HG02571 (cell line): ENCODE measurements around the gene CLCN6.

Source experiments
- ATAC-seq: cut with Tn5 transposase; IDR thresholded peaks from one replicate; pipeline ENCODE4 v1.9.1; 2021; ENCODE audit warnings: mild to moderate bottlenecking, moderate library complexity; ENCODE audit not compliant: unreplicated experiment

CLCN6 gene

GRCh38 chr1:11874624-11875023 lies 68.6 kb downstream of the CLCN6 start:
- no peak for ATAC-seq

- ATAC-seq: no peak
Observed at GRCh38 chr1:11875094-11875493, 69.1 kb downstream of the CLCN6 start.

- no peak for ATAC-seq
Observed at GRCh38 chr1:11877074-11877473, 71.1 kb downstream of the CLCN6 start.

GRCh38 chr1:11878081-11878890 lies 72.3 kb downstream of the CLCN6 start:
- ATAC-seq: no peak

DNA sequence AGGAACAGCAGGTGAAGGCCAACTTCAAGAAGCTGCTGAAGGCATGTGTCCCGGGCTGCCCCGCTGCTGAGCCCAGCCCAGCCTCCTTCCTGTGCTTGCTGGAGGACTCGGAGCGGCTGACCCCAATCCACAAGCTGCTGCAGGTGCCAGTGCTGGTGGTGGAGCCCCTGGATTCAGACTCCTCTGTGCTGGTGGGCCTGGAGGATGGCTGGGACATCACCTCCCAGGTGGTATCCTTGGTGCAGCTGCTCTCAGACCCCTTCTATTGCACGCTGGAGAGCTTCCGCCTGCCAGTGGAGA lies 72.8 kb downstream of the CLCN6 start:
- ATAC-seq: no peak

DNA sequence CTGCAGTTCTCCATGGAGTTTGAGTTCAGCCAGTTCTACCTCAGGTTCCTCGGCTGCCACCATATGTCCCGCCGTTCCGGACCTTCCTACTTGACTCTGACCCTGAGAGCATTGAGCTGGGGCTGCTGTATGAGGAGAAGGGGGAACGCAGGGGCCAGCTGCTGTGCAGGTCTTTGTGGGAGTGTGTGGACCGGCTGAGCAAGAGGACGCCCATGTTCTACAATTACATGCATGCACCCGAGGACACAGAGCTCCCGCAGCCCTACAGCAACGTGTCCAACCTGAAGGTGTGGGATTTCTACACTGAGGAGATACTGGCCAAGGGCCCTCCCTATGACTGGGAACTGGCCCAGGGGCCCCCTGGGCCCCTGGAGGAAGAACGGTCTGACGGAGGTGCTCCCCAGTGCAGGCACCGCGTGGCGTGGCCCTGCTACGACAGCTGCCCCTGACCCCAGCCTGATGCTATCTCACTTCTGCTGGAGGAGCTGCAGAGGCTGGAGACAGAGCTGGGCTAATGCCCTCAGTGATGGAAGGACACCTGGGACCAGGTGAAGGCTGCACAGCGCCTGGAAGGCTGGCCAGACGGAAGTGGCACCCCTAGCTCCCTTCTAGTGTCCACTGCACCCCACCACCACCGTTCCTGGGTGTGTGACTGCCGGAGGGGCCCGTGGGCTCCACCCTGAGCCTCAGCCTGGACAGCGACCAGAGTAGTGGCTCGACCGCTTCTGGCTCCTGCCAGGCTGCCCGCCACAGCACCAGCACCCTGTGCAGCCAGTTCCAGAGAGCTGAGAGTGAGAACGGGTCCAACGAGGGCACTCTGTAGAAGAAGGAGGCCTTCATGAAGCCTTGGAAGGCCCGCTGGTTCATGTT lies 73.6 kb downstream of the CLCN6 start:
- no peak for ATAC-seq

DNA sequence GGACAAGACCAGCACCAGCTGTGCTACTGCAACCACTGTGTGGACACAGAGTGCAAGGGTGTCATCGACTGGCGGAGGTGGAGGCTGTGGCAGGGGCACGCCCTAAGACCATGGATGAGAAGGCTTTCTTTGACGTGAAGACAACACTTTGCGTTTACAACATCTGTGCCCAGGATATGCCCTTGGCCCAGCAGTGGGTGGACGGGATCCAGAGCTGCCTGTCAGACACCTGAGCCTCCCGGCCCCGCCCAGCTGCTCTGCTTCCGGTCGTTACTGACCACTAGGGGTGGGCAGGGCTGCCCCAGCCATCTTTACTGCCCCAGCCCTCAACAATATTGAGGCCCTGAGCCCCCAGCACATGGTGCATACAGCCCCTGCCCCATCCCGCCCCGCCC lies 74.2 kb downstream of the CLCN6 start:
- no peak for ATAC-seq

DNA sequence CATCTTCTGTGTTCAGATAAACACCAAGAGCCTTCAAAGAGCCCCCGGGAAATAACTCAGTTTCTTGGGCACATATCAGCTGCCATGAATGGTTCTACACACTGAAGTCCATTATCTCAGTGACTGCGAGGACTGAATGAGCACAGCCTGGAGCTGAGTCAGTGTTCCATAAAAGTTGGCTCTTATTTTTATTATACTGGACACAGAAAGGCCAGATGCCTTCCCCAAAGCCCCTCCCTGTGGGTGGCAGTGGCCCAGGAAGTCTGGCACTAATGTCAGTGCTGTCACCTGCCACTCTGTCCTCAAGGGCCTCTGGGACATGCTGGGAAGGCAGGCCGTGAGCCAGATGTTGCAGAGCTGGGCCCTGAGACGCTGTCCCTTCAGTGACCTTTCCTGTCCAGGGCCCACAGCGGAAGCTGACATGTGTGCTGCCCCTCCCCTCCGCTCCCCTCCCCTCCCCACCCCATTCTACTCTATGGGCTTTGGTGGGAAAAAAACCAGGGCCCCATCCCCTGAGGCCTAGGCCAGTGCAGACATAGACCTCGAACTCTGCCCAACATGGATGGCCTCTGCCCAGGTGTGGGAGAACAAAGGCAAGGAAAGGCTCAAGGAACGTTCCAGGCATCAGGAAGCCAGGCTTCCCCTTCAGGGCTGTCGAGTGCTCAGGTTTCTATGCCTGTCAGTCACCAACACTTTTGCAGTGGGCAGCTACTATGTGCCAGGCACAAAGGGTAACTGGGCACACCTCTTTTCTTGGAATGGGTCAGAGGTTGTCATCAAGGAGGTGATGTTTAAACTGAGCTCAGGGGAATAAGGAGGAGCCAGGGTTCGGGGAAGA lies 75.1 kb downstream of the CLCN6 start:
- ATAC-seq: no peak

DNA sequence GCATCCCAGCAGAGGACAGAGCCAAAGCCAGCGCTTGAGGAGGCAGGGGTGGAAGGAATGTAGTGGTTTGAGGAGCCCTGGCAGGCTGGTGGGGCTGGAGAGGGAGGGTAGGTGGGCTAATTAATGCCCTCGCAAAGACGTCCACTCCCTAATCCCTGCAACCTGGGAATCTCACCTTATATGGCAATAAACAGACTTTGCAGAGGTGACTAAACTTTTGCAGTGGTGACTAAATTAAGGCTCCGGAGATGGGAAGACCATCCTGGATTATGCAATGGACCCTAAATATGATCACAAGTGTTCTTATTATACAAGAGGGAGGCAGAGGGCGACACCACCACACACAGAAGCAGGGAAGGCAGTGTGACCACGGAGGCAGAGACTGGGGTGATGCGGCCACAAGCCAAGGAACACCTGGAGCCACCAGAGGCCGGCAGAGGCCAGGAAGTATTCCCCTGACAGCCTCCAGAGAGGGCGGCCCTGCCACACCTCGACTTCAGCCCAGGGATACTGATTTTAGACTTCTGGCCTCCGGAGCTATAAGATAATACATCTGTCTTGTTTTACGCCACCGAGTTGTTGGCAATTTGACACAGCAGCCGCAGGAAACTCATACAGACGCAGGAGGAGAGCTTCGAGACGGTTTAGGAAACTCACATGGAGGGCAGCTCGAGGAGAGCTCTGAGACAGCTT lies 75.9 kb downstream of the CLCN6 start:
- ATAC-seq: no peak

GRCh38 chr1:11882814-11883538 lies 77.0 kb downstream of the CLCN6 start:
- ATAC-seq: no peak

- ATAC-seq: no peak
Observed at GRCh38 chr1:11885916-11886315, 79.9 kb downstream of the CLCN6 start.

DNA sequence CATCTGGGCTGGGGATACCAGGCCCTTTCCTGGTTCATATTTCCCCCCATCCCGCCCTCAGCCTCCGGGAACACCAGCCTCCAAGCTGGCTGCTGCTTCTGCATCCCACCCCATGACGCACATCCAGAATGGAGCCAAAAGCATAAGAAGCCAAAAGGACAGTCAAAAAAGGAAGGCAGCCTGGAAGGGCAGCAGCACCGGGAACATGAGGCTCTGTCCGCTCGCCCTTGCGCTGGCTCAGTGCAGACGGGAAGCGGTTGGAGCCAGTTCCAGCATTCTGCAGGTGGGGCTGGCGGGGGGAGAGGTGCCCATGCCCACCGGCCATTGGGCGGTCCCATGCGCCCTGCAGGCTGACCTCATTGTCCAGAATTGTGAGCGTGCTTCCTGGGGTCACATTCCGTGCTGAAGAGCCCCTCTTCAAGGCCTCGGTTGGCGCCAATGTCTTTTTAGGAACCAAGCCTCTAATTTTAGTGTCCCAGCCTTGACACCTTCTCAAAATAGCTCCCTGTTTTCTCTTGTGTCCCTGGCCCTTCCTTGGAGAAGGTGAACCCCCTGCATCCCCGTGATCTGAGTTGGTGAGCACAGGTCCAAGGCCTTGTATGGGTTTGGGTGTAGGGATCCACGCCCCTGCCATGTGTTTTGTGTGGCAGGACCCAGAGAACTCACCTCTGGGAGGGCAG lies 81.1 kb downstream of the CLCN6 start:
- no peak for ATAC-seq

DNA sequence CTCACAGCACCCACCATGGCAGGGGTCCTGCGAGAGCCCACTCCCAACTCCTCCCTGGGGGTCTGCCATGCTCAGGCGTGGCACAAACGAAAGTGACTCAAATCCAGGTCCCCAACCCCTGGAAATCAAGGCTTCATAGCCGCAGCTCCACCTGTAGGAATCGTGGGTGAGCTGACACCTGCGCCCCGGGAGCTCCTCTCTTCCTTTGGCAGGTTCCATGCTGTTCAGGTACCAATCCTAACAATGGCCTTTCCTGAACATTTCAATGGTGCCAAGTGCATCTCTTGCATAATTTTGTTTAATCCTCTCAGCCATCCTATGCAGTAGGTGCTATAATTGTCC lies 81.6 kb downstream of the CLCN6 start:
- no peak for ATAC-seq

GRCh38 chr1:11888206-11888876 lies 82.3 kb downstream of the CLCN6 start:
- no peak for ATAC-seq

GRCh38 chr1:11888877-11889208 lies 82.9 kb downstream of the CLCN6 start:
- no peak for ATAC-seq

- ATAC-seq: no peak
Observed at GRCh38 chr1:11891433-11892186, 85.6 kb downstream of the CLCN6 start.
